RKO (cell line): ENCODE measurements around the gene ZNF785.
"Not testable (repeated sequence)": the region's sequence is repeated elsewhere in the genome, so short reads cannot be mapped to it uniquely, and the experiment has no call there.

Experiments
- DNase-seq: peaks from one replicate; pipeline ENCODE4 v3.0.0-alpha.2; 2016; ENCODE audit warnings: low spot score

The ZNF785 gene

GRCh38 chr16:30539986-30540526, 45.4 kb downstream of the ZNF785 start:
- DNase-seq: not testable (repeated sequence)

- no peak for DNase-seq
These were observed 46.2 kb downstream of the ZNF785 start for GRCh38 chr16:30539000-30539964.

GRCh38 chr16:30536391-30537024, 49.0 kb downstream of the ZNF785 start:
- DNase-seq: peak; percentile 48

GRCh38 chr16:30535777-30536190, 49.7 kb downstream of the ZNF785 start:
- DNase-seq: peak; percentile 88

- DNase-seq: no peak
These were observed 50.3 kb downstream of the ZNF785 start for GRCh38 chr16:30535106-30535776.

- peak; percentile 88 for DNase-seq
These were observed 51.0 kb downstream of the ZNF785 start, which contains the start of gene ZNF747 for GRCh38 chr16:30534368-30535105. Gene ZNF747, minus strand, starts transcription at chr16:30534858. Its CDS starts 179 bp downstream, at chr16:30534679.

- peak; percentile 20 for DNase-seq
These were observed 51.6 kb downstream of the ZNF785 start for GRCh38 chr16:30533748-30534367.

- DNase-seq: no peak
These were observed 52.4 kb downstream of the ZNF785 start for GRCh38 chr16:30533146-30533522.

GRCh38 chr16:30532285-30533145, 53.0 kb downstream of the ZNF785 start:
- no peak for DNase-seq
